Spleen (tissue), 11 donors: ENCODE data around the gene DRAXIN. TPM values are rescaled to one million over a fixed set of nuclear protein-coding genes. Genes with fewer than 3 reads are reported as not detected.

ENCODE experiments used
- DNase-seq: peaks from one replicate; pipeline ENCODE4 v3.0.0-alpha.2; 2020
- H3K27ac ChIP-seq, 8 donors: fragments of 200-600 bp; sonication (generic) in 7 of 8; 1 replicate in 4 of 8; 2 replicates in 4 of 8; pipeline versions ENCODE4 v1.5.0 to v1.8.0; 2016 to 2021; ENCODE audit warnings: inconsistent platforms in 4 of 8, mild to moderate bottlenecking in 4 of 8, moderate library complexity in 1 of 8
- H3K27me3 ChIP-seq, 7 donors: fragments of 200-600 bp; sonication (generic) in 6 of 7; replicated peaks in 1 of 7; 1 replicate in 4 of 7; 2 replicates in 3 of 7; pipeline versions ENCODE4 v1.5.0 to v1.8.0; 2016 to 2021; ENCODE audit warnings: inconsistent platforms in 3 of 7, mild to moderate bottlenecking in 1 of 7
- H3K36me3 ChIP-seq, 6 donors: fragments of 200-600 bp; sonication (generic) in 5 of 6; 1 replicate in 4 of 6; 2 replicates in 2 of 6; pipeline versions ENCODE4 v1.5.0 to v1.8.0; 2016 to 2021; ENCODE audit warnings: inconsistent platforms in 2 of 6
- H3K4me1 ChIP-seq, 6 donors: fragments of 200-600 bp; sonication (generic) in 5 of 6; 1 replicate in 3 of 6; 2 replicates in 3 of 6; pipeline versions ENCODE4 v1.5.0 to v1.8.0; 2016 to 2021; ENCODE audit warnings: inconsistent platforms in 3 of 6
- H3K4me3 ChIP-seq, 8 donors: fragments of 200-600 bp; sonication (generic) in 7 of 8; 1 replicate in 4 of 8; 2 replicates in 4 of 8; pipeline versions ENCODE4 v1.5.0 to v1.8.0; 2016 to 2021; ENCODE audit warnings: inconsistent platforms in 4 of 8, mild to moderate bottlenecking in 4 of 8, moderate library complexity in 2 of 8
- H3K9me3 ChIP-seq, 8 donors: fragments of 200-600 bp; sonication (generic) in 7 of 8; 1 replicate in 4 of 8; 2 replicates in 4 of 8; pipeline versions ENCODE4 v1.5.0 to v1.8.0; 2016 to 2021; ENCODE audit warnings: inconsistent platforms in 4 of 8
- CTCF ChIP-seq, 11 experiments: fragments of 200-600 bp in 7 of 11; fragments of 450-650 bp in 4 of 11; sonication (generic) in 4 of 11; IDR thresholded peaks in 8 of 11; conservative IDR thresholded peaks in 3 of 11; 1 replicate in 7 of 11; 2 replicates in 4 of 11; pipeline versions ENCODE4 v1.4.0 to v1.8.0; 2016 to 2021; ENCODE audit warnings: antibody characterized with exemption in 11 of 11, inconsistent platforms in 4 of 11, mild to moderate bottlenecking in 1 of 11
- POLR2A ChIP-seq, 3 donors: fragments of 450-650 bp; IDR thresholded peaks; one replicate each; pipeline ENCODE4 v1.5.1; 2017; ENCODE audit warnings: antibody characterized with exemption in 3 of 3, mild to moderate bottlenecking in 1 of 3
- POLR2AphosphoS5 ChIP-seq, 3 donors: sonication (generic); formaldehyde crosslinking; IDR thresholded peaks; one replicate each; pipeline ENCODE4 v1.5.1; 2017; ENCODE audit warnings: antibody characterized with exemption in 3 of 3
- WGBS, 5 donors: extraction: QIAGEN DNeasy Blood & Tissue Kit in 3 of 5; methylation state at CpG; one replicate each; pipeline versions ENCODE4 v1.1.5 to v1.1.7; 2013 to 2018; 5-methylcytosine and 5-hydroxymethylcytosine counted together
- intact Hi-C: fragments of 100-400 bp; cut with DNase I; formaldehyde crosslinking; loops from one replicate; pipeline ENCODE4 v1.15.0; 2023; ENCODE audit warnings: low total_unique reads
- polyA plus RNA-seq, 3 donors: library from polyadenylated mRNA; stranded (reverse); fragments of 200-250 nt; gene quantifications; one replicate each; pipeline ENCODE4 v1.2.1, GENCODE V29; 2013
- total RNA-seq, 7 donors: library from RNA; depleted of rRNA in 3 of 7; stranded (reverse); fragments of >200 nt in 3 of 7; fragmentation: NEBNext Ultra II Directional in 4 of 7; extraction: Animal tissue kit (Norgen Biotek cat#: 25700) in 4 of 7; gene quantifications; one replicate each; pipeline versions ENCODE4 v1.1.0 to v1.2.1, GENCODE V29; 2016 to 2021
- donor health status: healthy with polysubstance abuse.
- donor health status: DM: no; HTN: no; CAD: no; lungs with moderate emphysema.
- donor health status: DM: no; HTN: no; CAD: no.
- donor health status: Bipolar disorder and iron deficiency.
- donor health status: healthy.
- donor health status: DM: no; HTN: no; CAD: no.
- donor health status: DM: yes; HTN: yes; CAD: no.

DRAXIN gene
- total and polyA plus RNA-seq, 10 donors = 0.04 to 0.37 (median 0.10) TPM; not detected in 3

GRCh38 chr1:11701551-11701961 lies 10.0 kb downstream of the DRAXIN start:
- WGBS, 5 donors = 49 to 71% (median 64%) methylated on average over 14 to 15 of the region's 15 CpGs
- no peaks in the 10 kb centered on the region for H3K9me3 ChIP-seq
- intact Hi-C loops = no loop called here
- H3K36me3 ChIP-seq = no peaks in the 10 kb centered on the region
- TF ChIP-seq POLR2A (IDR thresholded peaks at IDR 0.05) (no peak), POLR2AphosphoS5 (IDR thresholded peaks at IDR 0.05) (no peak), CTCF (IDR thresholded peaks at IDR 0.05 in 8 of 11, conservative IDR thresholded peaks at IDR 0.05 in 3 of 11) (no peak)
- no peak overlapping the region for H3K4me3 ChIP-seq
- H3K4me1 ChIP-seq = peaks cover 0 to 4% (median 0%) of the 10 kb centered on the region in 6 donors
- H3K27me3 ChIP-seq = peaks cover 0 to 78% (median 24%) of the 10 kb centered on the region in 7 donors
- H3K27ac ChIP-seq = no peak overlapping the region
- DNase-seq = no peak

- H3K4me3 ChIP-seq = no peak overlapping the region
- no peak for DNase-seq
- 78 to 89% (median 82%) methylated on average over 15 of the region's 15 CpGs for WGBS, 5 donors
- no peaks in the 10 kb centered on the region for H3K9me3 ChIP-seq
- intact Hi-C loops = no loop called here
- H3K27me3 ChIP-seq = peaks cover 0 to 77% (median 24%) of the 10 kb centered on the region in 7 donors
- H3K27ac ChIP-seq = no peak overlapping the region
- peaks cover 0 to 4% (median 0%) of the 10 kb centered on the region in 6 donors for H3K4me1 ChIP-seq
- no peak for TF ChIP-seq POLR2A (IDR thresholded peaks at IDR 0.05)
- TF ChIP-seq CTCF (IDR thresholded peaks at IDR 0.05 in 8 of 11, conservative IDR thresholded peaks at IDR 0.05 in 3 of 11) = peak in 1 of 11 experiments; percentile 11
- no peaks in the 10 kb centered on the region for H3K36me3 ChIP-seq
Measured at GRCh38 chr1:11701981-11702803, 10.7 kb downstream of the DRAXIN start.

GRCh38 chr1:11703357-11704193 lies 12.1 kb downstream of the DRAXIN start:
- H3K4me1 ChIP-seq = peaks cover 0 to 4% (median 0%) of the 10 kb centered on the region in 6 donors
- TF ChIP-seq POLR2A (IDR thresholded peaks at IDR 0.05) (no peak), POLR2AphosphoS5 (IDR thresholded peaks at IDR 0.05) (no peak), CTCF (IDR thresholded peaks at IDR 0.05 in 8 of 11, conservative IDR thresholded peaks at IDR 0.05 in 3 of 11) (no peak)
- H3K27ac ChIP-seq = no peak overlapping the region
- DNase-seq = no peak
- H3K27me3 ChIP-seq = peaks cover 0 to 83% (median 24%) of the 10 kb centered on the region in 7 donors
- H3K4me3 ChIP-seq = no peak overlapping the region
- intact Hi-C loops = no loop called here
- 49 to 70% (median 53%) methylated on average over 7 to 8 of the region's 8 CpGs for WGBS, 5 donors
- H3K9me3 ChIP-seq = no peaks in the 10 kb centered on the region
- no peaks in the 10 kb centered on the region for H3K36me3 ChIP-seq

GRCh38 chr1:11704194-11704529 lies 12.7 kb downstream of the DRAXIN start:
- Histone ChIP-seq H3K4me1 (peaks cover 0 to 4% (median 0%) of the 10 kb centered on the region in 6 donors), H3K4me3 (no peak overlapping the region), H3K27ac (no peak overlapping the region), H3K9me3 (no peaks in the 10 kb centered on the region), H3K27me3 (peaks cover 0 to 88% (median 24%) of the 10 kb centered on the region in 7 donors), H3K36me3 (no peaks in the 10 kb centered on the region)
- TF ChIP-seq POLR2AphosphoS5 (IDR thresholded peaks at IDR 0.05) = no peak
- TF ChIP-seq POLR2A (IDR thresholded peaks at IDR 0.05) = no peak
- TF ChIP-seq CTCF (IDR thresholded peaks at IDR 0.05 in 8 of 11, conservative IDR thresholded peaks at IDR 0.05 in 3 of 11) = no peak
- 62 to 72% (median 64%) methylated on average over 7 to 11 of the region's 11 CpGs for WGBS, 5 donors
- intact Hi-C loops = no loop called here
- DNase-seq = no peak
